GM12873 (cell line): Measurements from ENCODE around the gene DAGLA.

ENCODE experiments used
- TF ChIP-seq, protein P1 (sequence below): IDR thresholded peaks from 2 replicates; pipeline ENCODE4 v1.5.1; 2012; ENCODE audit warnings: low read depth, mild to moderate bottlenecking, moderate library complexity, low read length, control low read depth; ENCODE audit not compliant: insufficient read depth; ENCODE audit errors: missing control alignments

Gene DAGLA

DNA sequence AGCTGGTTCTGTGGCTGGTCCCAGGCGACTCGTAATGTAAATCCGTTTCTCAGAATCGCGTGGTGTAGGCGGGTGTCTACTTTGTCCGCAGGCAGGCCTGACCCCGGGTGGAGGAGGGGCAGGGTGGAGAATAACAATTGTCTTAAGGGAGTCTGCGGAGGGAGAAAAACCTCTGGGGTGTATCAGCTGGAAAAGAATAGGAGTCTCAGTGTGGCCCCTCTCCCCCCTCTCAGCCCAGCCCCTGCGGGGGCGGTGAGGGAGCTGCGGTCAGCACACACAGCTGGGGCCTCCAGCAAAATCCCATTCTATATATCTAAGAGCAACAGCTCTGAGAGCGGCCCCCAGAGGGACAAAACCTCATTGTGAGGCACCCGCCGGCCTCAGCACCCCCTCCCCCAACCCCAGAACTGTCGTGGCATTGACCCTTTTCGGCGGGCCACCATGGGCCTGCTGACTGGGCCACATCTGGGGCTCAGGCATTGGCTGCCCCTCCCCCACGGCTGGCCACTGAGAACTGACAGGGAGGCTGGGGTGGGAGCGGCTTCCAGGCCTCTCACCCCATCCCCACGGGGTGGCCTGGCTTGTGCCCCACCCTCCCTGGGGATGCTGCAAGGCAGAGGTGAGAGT is 69.5 kb downstream of the DAGLA start:
- TF ChIP-seq, protein P1, sequence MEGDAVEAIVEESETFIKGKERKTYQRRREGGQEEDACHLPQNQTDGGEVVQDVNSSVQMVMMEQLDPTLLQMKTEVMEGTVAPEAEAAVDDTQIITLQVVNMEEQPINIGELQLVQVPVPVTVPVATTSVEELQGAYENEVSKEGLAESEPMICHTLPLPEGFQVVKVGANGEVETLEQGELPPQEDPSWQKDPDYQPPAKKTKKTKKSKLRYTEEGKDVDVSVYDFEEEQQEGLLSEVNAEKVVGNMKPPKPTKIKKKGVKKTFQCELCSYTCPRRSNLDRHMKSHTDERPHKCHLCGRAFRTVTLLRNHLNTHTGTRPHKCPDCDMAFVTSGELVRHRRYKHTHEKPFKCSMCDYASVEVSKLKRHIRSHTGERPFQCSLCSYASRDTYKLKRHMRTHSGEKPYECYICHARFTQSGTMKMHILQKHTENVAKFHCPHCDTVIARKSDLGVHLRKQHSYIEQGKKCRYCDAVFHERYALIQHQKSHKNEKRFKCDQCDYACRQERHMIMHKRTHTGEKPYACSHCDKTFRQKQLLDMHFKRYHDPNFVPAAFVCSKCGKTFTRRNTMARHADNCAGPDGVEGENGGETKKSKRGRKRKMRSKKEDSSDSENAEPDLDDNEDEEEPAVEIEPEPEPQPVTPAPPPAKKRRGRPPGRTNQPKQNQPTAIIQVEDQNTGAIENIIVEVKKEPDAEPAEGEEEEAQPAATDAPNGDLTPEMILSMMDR: no peak

- TF ChIP-seq, protein P1: no peak
These were observed 70.6 kb downstream of the DAGLA start for GRCh38 chr11:61750631-61751273.

DNA sequence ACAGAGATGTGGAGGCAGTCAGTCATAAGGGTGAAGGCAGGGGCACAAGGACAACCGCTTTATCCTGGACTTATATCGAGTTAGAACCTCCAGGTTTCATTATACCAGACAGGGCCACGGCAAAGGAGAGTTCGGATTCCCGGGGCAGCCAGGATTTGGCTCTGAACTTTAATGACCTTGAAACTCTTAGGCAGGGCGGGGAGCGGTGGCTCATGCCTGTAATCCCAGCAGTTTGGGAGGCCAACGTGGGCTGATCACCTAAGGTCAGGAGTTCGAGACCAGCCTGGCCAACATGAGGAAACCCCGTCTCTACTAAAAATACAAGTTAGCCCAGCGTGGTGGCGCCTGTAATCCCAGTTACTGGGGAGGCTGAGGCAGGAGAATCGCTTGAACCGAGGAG is 71.2 kb downstream of the DAGLA start:
- TF ChIP-seq, protein P1: no peak

GRCh38 chr11:61752117-61752924 is 72.1 kb downstream of the DAGLA start, which contains the start of gene MYRF:
MYRF (plus strand) TSS chr11:61752636; CDS start chr11:61752745, 109 bp downstream.
- TF ChIP-seq, protein P1: peak; percentile 50

DNA sequence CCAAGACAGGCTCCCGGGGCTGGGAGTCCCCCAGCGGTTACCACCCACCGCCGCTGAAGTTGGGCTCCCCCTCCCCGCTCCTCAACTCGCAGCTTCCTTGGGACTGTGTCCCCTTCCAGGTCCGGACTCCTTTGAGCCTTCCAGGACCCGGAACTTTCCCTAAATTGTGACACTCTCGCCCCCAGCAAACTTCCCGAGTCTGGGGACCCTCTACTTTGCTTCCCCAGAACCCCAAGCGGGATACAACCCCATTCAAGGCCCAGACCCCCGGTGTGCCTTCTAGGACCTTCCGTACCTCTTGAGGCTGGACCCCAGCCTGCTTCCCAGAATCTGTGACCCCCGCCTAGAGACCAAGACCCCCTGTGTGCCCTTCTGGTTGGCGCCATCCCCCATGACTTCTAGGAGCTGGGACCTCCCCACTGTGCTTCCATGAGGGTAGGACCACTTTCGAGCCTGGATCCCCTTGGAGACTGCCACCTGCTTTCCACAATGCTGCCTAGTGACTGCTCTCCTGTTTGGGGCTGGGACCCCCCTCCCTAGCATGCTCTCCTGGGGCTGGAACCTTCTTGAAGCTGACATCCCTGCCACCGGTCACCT is 72.8 kb downstream of the DAGLA start:
- TF ChIP-seq, protein P1: no peak

- TF ChIP-seq, protein P1: no peak
These were observed 73.5 kb downstream of the DAGLA start for GRCh38 chr11:61753672-61754071.
